SK-N-SH (cell line): ENCODE data around the gene TERF2IP.

ENCODE experiments used
- CTCF ChIP-seq: fragments of 200-600 bp; sonication (generic); IDR thresholded peaks from 2 replicates; pipeline ENCODE4 v1.6.1; 2017; ENCODE audit warnings: antibody characterized with exemption, mild to moderate bottlenecking, moderate library complexity
- ELF1 ChIP-seq: IDR thresholded peaks from 2 replicates; pipeline ENCODE4 v1.4.0; 2012
- RXRA ChIP-seq: IDR thresholded peaks from 2 replicates; pipeline ENCODE4 v1.4.0; 2012; ENCODE audit warnings: low read depth, mild to moderate bottlenecking, borderline replicate concordance
- SIN3A ChIP-seq: IDR thresholded peaks from 2 replicates; pipeline ENCODE4 v1.6.1; 2012; ENCODE audit warnings: low read depth, mild to moderate bottlenecking, low read length, moderate library complexity, borderline replicate concordance
- YY1 ChIP-seq: IDR thresholded peaks from 2 replicates; pipeline ENCODE4 v1.4.0; 2012; ENCODE audit warnings: low read depth, mild to moderate bottlenecking

DNA sequence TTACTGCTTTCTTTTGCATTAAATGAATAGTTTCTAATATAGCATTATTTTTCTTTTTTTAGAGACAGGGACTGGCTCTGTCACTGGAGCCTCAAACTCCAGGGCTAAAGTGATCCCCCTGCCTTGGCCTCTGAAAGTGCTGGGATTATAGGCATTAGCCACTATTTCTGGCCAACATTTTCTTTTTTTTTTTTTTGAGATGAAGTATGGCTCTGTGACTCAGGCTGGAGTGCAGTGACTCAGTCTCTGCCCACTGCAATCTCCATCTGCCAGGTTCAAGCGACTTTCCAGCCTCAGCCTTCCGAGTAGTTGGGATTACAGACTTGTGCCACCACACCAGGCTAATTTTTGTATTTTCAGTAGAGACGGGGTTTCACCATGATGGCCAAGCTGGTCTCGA lies 55.7 kb downstream of the TERF2IP start:
- no peak for TF ChIP-seq SIN3A
- no peak for TF ChIP-seq CTCF
- no peak for TF ChIP-seq RXRA
- TF ChIP-seq ELF1 = no peak
- TF ChIP-seq YY1 = no peak
